SK-N-SH (cell line): Measurements from ENCODE around the gene TRIM44. TPM values are rescaled to one million over a fixed set of nuclear protein-coding genes. Genes with fewer than 3 reads are reported as not detected.

ENCODE experiments used
- CTCF ChIA-PET: fragments of 300-600, 350-600 bp; formaldehyde crosslinking; extraction: SDS; loops from one replicate; lab custom pipeline; 2021; lab: Yijun Ruan, JAX
- POLR2A ChIA-PET: fragments of 350-600 bp; sonication (Branson Sonifier 250); formaldehyde crosslinking; extraction: SDS; loops from one replicate; lab custom pipeline; 2020; ENCODE audit warnings: antibody characterized with exemption, inconsistent platforms; lab: Yijun Ruan, JAX
- DNase-seq: peaks from one replicate; pipeline ENCODE4 v3.0.0; 2012
- H2AFZ ChIP-seq: fragments of 200-600 bp; sonication (generic); 2 replicates; pipeline ENCODE4 v1.8.1; 2016; ENCODE audit warnings: antibody characterized with exemption, mild to moderate bottlenecking, low read depth
- H3F3A ChIP-seq: fragments of 200-600 bp; sonication (generic); replicated peaks from 2 replicates; pipeline ENCODE3; 2016; ENCODE audit warnings: antibody characterized with exemption, mild to moderate bottlenecking; ENCODE audit not compliant: insufficient read depth
- H3K27ac ChIP-seq, 2 experiments: fragments of 200-500 bp in 1 of 2; fragments of 200-600 bp in 1 of 2; sonication (Bioruptor generic) in 1 of 2; sonication (generic), shearing (Covaris generic) in 1 of 2; 2 replicates each; pipeline versions ENCODE4 v1.5.1 to v1.6.1; 2014 to 2016; ENCODE audit warnings: low read depth in 2 of 2, inconsistent platforms in 1 of 2, low read length in 1 of 2, mild to moderate bottlenecking in 1 of 2, mixed read lengths in 1 of 2
- H3K27me3 ChIP-seq: fragments of 200-600 bp; sonication (generic), shearing (Covaris generic); 2 replicates; pipeline ENCODE4 v1.6.1; 2016; ENCODE audit warnings: mixed run types; ENCODE audit not compliant: insufficient read depth
- H3K36me3 ChIP-seq, 2 experiments: fragments of 200-500 bp in 1 of 2; fragments of 200-600 bp in 1 of 2; sonication (Bioruptor generic) in 1 of 2; sonication (generic) in 1 of 2; replicated peaks in 1 of 2; 2 replicates each; pipeline versions ENCODE3 to v1.5.1; 2014 to 2016; ENCODE audit warnings: low read length in 1 of 2, mild to moderate bottlenecking in 1 of 2; ENCODE audit not compliant: insufficient read depth in 2 of 2, control insufficient read depth in 1 of 2
- H3K4me1 ChIP-seq, 2 experiments: fragments of 200-500 bp in 1 of 2; fragments of 200-600 bp in 1 of 2; sonication (Bioruptor generic) in 1 of 2; sonication (generic), shearing (Covaris generic) in 1 of 2; 2 replicates each; pipeline versions ENCODE4 v1.5.1 to v1.6.1; 2014 to 2016; ENCODE audit warnings: low read depth in 1 of 2, low read length in 1 of 2, mixed run types in 1 of 2; ENCODE audit not compliant: insufficient read depth in 2 of 2, control insufficient read depth in 1 of 2
- H3K4me2 ChIP-seq: fragments of 200-600 bp; sonication (generic), shearing (Covaris generic); 2 replicates; pipeline ENCODE4 v1.6.1; 2017; ENCODE audit warnings: mixed run types
- H3K4me3 ChIP-seq, 2 experiments: fragments of 200-500 bp in 1 of 2; fragments of 200-600 bp in 1 of 2; sonication (Bioruptor generic) in 1 of 2; sonication (generic), shearing (Covaris generic) in 1 of 2; 2 replicates each; pipeline versions ENCODE4 v1.5.1 to v1.8.1; 2014 to 2016; ENCODE audit warnings: low read depth in 2 of 2, inconsistent platforms in 1 of 2, low read length in 1 of 2, mild to moderate bottlenecking in 1 of 2, mixed read lengths in 1 of 2, moderate library complexity in 1 of 2
- H3K79me2 ChIP-seq: fragments of 200-600 bp; sonication (generic); 2 replicates; pipeline ENCODE4 v1.8.1; 2017; ENCODE audit warnings: mild to moderate bottlenecking; ENCODE audit not compliant: insufficient read depth
- H3K9ac ChIP-seq: fragments of 200-600 bp; sonication (generic); 2 replicates; pipeline ENCODE4 v1.6.1; 2017; ENCODE audit warnings: mixed run types
- H3K9me2 ChIP-seq: fragments of 200-600 bp; sonication (generic); 2 replicates; pipeline ENCODE4 v1.6.1; 2017; ENCODE audit warnings: mixed run types
- H3K9me3 ChIP-seq: fragments of 200-600 bp; sonication (generic); 2 replicates; pipeline ENCODE4 v1.6.1; 2017; ENCODE audit warnings: mixed run types, mild to moderate bottlenecking, moderate library complexity
- H4K20me1 ChIP-seq: fragments of 200-600 bp; sonication (generic); 2 replicates; pipeline ENCODE4 v1.6.1; 2017; ENCODE audit warnings: mild to moderate bottlenecking, mixed run types; ENCODE audit not compliant: insufficient read depth
- ELF1 ChIP-seq: IDR thresholded peaks from 2 replicates; pipeline ENCODE4 v1.4.0; 2012
- EZH2phosphoT487 ChIP-seq: fragments of 200-600 bp; sonication (generic); IDR thresholded peaks from 2 replicates; pipeline ENCODE4 v1.6.1; 2017; ENCODE audit warnings: low read depth, mixed run types, mild to moderate bottlenecking, antibody characterized with exemption, moderate library complexity, borderline replicate concordance
- FOXJ3 ChIP-seq: sonication (generic); formaldehyde crosslinking; IDR thresholded peaks from 2 replicates; pipeline ENCODE4 v1.5.1; 2020; ENCODE audit warnings: mild to moderate bottlenecking, missing genetic modification reagents
- GABPA ChIP-seq: IDR thresholded peaks from 2 replicates; pipeline ENCODE4 v1.4.0; 2012; ENCODE audit warnings: low read depth, mild to moderate bottlenecking
- GATA2 ChIP-seq: sonication (generic); formaldehyde crosslinking; IDR thresholded peaks from 2 replicates; pipeline ENCODE4 v1.5.0; 2020; ENCODE audit warnings: mild to moderate bottlenecking, missing genetic modification reagents
- MEF2A ChIP-seq: IDR thresholded peaks from 2 replicates; pipeline ENCODE4 v1.4.0; 2012; ENCODE audit warnings: low read depth, borderline replicate concordance
- MXI1 ChIP-seq: IDR thresholded peaks from 2 replicates; pipeline ENCODE4 v1.6.1; 2012; ENCODE audit warnings: mild to moderate bottlenecking, low read depth, low read length, improper control_type of control experiment
- NFIC ChIP-seq: IDR thresholded peaks from 2 replicates; pipeline ENCODE4 v1.4.0; 2012; ENCODE audit warnings: borderline replicate concordance
- RCOR1 ChIP-seq: fragments of 150-350 bp; IDR thresholded peaks from 2 replicates; pipeline ENCODE4 v1.6.1; 2017; ENCODE audit warnings: antibody characterized with exemption, low read length
- RXRA ChIP-seq: IDR thresholded peaks from 2 replicates; pipeline ENCODE4 v1.4.0; 2012; ENCODE audit warnings: low read depth, mild to moderate bottlenecking, borderline replicate concordance
- SIN3A ChIP-seq: IDR thresholded peaks from 2 replicates; pipeline ENCODE4 v1.6.1; 2012; ENCODE audit warnings: low read depth, mild to moderate bottlenecking, low read length, moderate library complexity, borderline replicate concordance
- SMC3 ChIP-seq: IDR thresholded peaks from 2 replicates; pipeline ENCODE4 v1.6.1; 2012; ENCODE audit warnings: low read depth, low read length, improper control_type of control experiment
- TAF1 ChIP-seq: IDR thresholded peaks from 2 replicates; pipeline ENCODE4 v1.6.1; 2012; ENCODE audit warnings: low read depth, mild to moderate bottlenecking, low read length, moderate library complexity, borderline replicate concordance
- TEAD4 ChIP-seq: IDR thresholded peaks from 2 replicates; pipeline ENCODE4 v1.4.0; 2012; ENCODE audit warnings: mild to moderate bottlenecking, borderline replicate concordance; ENCODE audit not compliant: insufficient read depth
- WGBS: methylation state at CpG from one replicate; pipeline ENCODE4 v1.1.6; 2017; ENCODE audit warnings: low lambda C conversion rate; 5-methylcytosine and 5-hydroxymethylcytosine counted together
- polyA plus RNA-seq, 3 experiments: library from polyadenylated mRNA; depleted of rRNA; stranded (reverse); fragments of >200 nt; gene quantifications; 2 replicates each; pipeline ENCODE4 v1.2.3, GENCODE V29; 2012
- TF ChIP-seq, protein P1 (sequence below): IDR thresholded peaks from 2 replicates; pipeline ENCODE4; 2012
- TF ChIP-seq, protein P2 (sequence below): IDR thresholded peaks from 2 replicates; pipeline ENCODE4 v1.4.0; 2012; ENCODE audit warnings: low read depth
- TF ChIP-seq, protein P3 (sequence below): fragments of 150-350 bp; IDR thresholded peaks from 2 replicates; pipeline ENCODE4 v1.6.1; 2016; ENCODE audit warnings: mild to moderate bottlenecking, low read depth, low read length

The TRIM44 gene
- polyA plus RNA-seq, 1 of the 3 experiments (the other 2 are of a cell fraction): 34.1 TPM

- WGBS: 77% methylated on average over 3 of the region's 3 CpGs
- ChIA-PET POLR2A (no interaction called here), CTCF (no interaction called here)
Observed at GRCh38 chr11:35862666-35863065, 200.1 kb downstream of the TRIM44 start.

DNA sequence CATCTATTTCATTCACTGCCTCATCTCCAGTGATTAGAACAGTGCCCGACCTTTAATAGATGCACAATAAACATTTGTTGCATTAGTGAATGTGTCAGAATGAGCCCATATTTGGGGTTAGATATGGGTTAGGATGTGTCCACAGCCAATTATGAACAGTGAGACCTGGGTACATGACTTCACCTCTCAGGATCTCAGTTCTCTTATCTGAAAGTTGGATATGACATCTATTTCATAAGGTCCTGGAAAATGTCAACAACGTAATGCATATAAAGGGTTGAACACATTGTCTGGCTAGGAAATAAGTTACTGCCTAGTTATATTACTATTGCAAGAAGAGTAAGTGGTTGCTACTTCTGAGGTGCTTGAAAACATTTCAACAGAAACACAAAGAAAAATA is 201.6 kb downstream of the TRIM44 start:
- Histone ChIP-seq H3K4me2 (no peak overlapping the region), H3K9ac (no peak overlapping the region), H3K9me2 (no peaks in the 10 kb centered on the region), H3K36me3 (no peaks in the 10 kb centered on the region), H3K27me3 (no peaks in the 10 kb centered on the region), H2AFZ (no peak overlapping the region), H3F3A (no peaks in the 10 kb centered on the region), H3K4me1 (no peaks in the 10 kb centered on the region), H4K20me1 (no peaks in the 10 kb centered on the region), H3K79me2 (no peaks in the 10 kb centered on the region), H3K27ac (no peak overlapping the region), H3K9me3 (peaks cover 6% of the 10 kb centered on the region; the same call in 1 of the 2 replicates), H3K4me3 (no peak overlapping the region)
- POLR2A ChIA-PET: no interaction called here
- CTCF ChIA-PET: no interaction called here
- no peak for DNase-seq
- WGBS: 81% methylated on average over 2 of the region's 2 CpGs
- TF ChIP-seq TEAD4 (no peak), RXRA (no peak), EZH2phosphoT487 (no peak)

More at GRCh38 chr11:35862666-35863065, 200.1 kb downstream of the TRIM44 start:
- no peak overlapping the region for H3K9ac ChIP-seq
- H4K20me1 ChIP-seq: no peaks in the 10 kb centered on the region
- no peak overlapping the region for H3K4me2 ChIP-seq
- no peaks in the 10 kb centered on the region for H3K9me3 ChIP-seq
- no peaks in the 10 kb centered on the region for H3K9me2 ChIP-seq
- H3F3A ChIP-seq: no peaks in the 10 kb centered on the region
- H2AFZ ChIP-seq: no peak overlapping the region
- DNase-seq: no peak
- H3K36me3 ChIP-seq: no peaks in the 10 kb centered on the region
- no peak overlapping the region for H3K27ac ChIP-seq
- TF ChIP-seq EZH2phosphoT487 (no peak), SIN3A (no peak), TAF1 (no peak), GATA2 (CRISPR knock-in tag) (no peak), MEF2A (no peak), FOXJ3 (CRISPR knock-in tag) (no peak), SMC3 (no peak), ELF1 (no peak), MXI1 (no peak), GABPA (no peak), RCOR1 (no peak), NFIC (no peak)
- TF ChIP-seq, protein P1, sequence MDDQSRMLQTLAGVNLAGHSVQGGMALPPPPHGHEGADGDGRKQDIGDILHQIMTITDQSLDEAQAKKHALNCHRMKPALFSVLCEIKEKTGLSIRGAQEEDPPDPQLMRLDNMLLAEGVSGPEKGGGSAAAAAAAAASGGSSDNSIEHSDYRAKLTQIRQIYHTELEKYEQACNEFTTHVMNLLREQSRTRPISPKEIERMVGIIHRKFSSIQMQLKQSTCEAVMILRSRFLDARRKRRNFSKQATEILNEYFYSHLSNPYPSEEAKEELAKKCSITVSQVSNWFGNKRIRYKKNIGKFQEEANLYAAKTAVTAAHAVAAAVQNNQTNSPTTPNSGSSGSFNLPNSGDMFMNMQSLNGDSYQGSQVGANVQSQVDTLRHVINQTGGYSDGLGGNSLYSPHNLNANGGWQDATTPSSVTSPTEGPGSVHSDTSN: no peak
- TF ChIP-seq, protein P2, sequence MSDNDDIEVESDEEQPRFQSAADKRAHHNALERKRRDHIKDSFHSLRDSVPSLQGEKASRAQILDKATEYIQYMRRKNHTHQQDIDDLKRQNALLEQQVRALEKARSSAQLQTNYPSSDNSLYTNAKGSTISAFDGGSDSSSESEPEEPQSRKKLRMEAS: no peak
- TF ChIP-seq, protein P3, sequence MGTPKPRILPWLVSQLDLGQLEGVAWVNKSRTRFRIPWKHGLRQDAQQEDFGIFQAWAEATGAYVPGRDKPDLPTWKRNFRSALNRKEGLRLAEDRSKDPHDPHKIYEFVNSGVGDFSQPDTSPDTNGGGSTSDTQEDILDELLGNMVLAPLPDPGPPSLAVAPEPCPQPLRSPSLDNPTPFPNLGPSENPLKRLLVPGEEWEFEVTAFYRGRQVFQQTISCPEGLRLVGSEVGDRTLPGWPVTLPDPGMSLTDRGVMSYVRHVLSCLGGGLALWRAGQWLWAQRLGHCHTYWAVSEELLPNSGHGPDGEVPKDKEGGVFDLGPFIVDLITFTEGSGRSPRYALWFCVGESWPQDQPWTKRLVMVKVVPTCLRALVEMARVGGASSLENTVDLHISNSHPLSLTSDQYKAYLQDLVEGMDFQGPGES: no peak
- H3K4me1 ChIP-seq: no peaks in the 10 kb centered on the region
- no peak overlapping the region for H3K4me3 ChIP-seq
- no peaks in the 10 kb centered on the region for H3K27me3 ChIP-seq
- no peaks in the 10 kb centered on the region for H3K79me2 ChIP-seq
